SK-N-SH treated with all-trans-retinoic acid at 6 μM for 48 hours (cell line): ENCODE data around the gene DAGLA.
A peak's percentile ranks its signal among the peaks of the same experiment; 100 is the strongest.

Source experiments
- ATAC-seq: fragments of 200-7000 bp; cut with Tn5 transposase; 3 replicates; pipeline ENCODE4 v1.9.1; 2020; ENCODE audit warnings: mild to moderate bottlenecking, moderate library complexity
- ARNTL ChIP-seq: fragments of 450-650 bp; formaldehyde crosslinking; IDR thresholded peaks from 2 replicates; pipeline ENCODE4 v1.5.0; 2020; ENCODE audit warnings: low read depth, mild to moderate bottlenecking, moderate library complexity, borderline replicate concordance
- BACH2 ChIP-seq: fragments of 250-450 bp; sonication (Bioruptor Pico); IDR thresholded peaks from 2 replicates; pipeline ENCODE4 v1.9.0; 2021; ENCODE audit warnings: mild to moderate bottlenecking, borderline replicate concordance
- CREB5 ChIP-seq: fragments of 250-450 bp; sonication (Bioruptor Pico); IDR thresholded peaks from 2 replicates; pipeline ENCODE4 v1.5.1; 2020; ENCODE audit warnings: low read depth, mild to moderate bottlenecking, moderate library complexity
- CSDC2 ChIP-seq: fragments of 250-450 bp; sonication (Bioruptor Pico); IDR thresholded peaks from 2 replicates; pipeline ENCODE4 v1.5.0; 2020; ENCODE audit warnings: mild to moderate bottlenecking, moderate library complexity
- CSRNP3 ChIP-seq: fragments of 250-450 bp; sonication (Bioruptor Pico); IDR thresholded peaks from 2 replicates; pipeline ENCODE4 v1.5.1; 2021; ENCODE audit warnings: mild to moderate bottlenecking, moderate library complexity
- GLIS3 ChIP-seq: fragments of 250-450 bp; sonication (Bioruptor Pico); IDR thresholded peaks from 2 replicates; pipeline ENCODE4 v1.5.0; 2020; ENCODE audit warnings: mild to moderate bottlenecking, moderate library complexity
- ISL1 ChIP-seq: fragments of 250-450 bp; sonication (Bioruptor Pico); IDR thresholded peaks from 2 replicates; pipeline ENCODE4 v2.1.2; 2022; ENCODE audit warnings: mild to moderate bottlenecking, moderate library complexity
- OSR1 ChIP-seq: fragments of 250-450 bp; sonication (Bioruptor Pico); IDR thresholded peaks from 2 replicates; pipeline ENCODE4 v1.8.0; 2022; ENCODE audit warnings: moderate library complexity, mild to moderate bottlenecking, inconsistent platforms
- PATZ1 ChIP-seq: fragments of 250-450 bp; sonication (Bioruptor Pico); IDR thresholded peaks from 2 replicates; pipeline ENCODE4 v1.8.0; 2020; ENCODE audit warnings: mild to moderate bottlenecking, moderate library complexity, borderline replicate concordance
- POU6F1 ChIP-seq: fragments of 250-450 bp; sonication (Bioruptor Pico); IDR thresholded peaks from 2 replicates; pipeline ENCODE4 v1.8.0; 2021; ENCODE audit warnings: low read depth, mild to moderate bottlenecking, moderate library complexity, borderline replicate concordance
- PPARA ChIP-seq: fragments of 250-450 bp; sonication (Bioruptor Pico); IDR thresholded peaks from 2 replicates; pipeline ENCODE4 v1.5.0; 2020; ENCODE audit warnings: mild to moderate bottlenecking, borderline replicate concordance
- RARB ChIP-seq: fragments of 250-450 bp; sonication (Bioruptor Pico); IDR thresholded peaks from 2 replicates; pipeline ENCODE4 v1.8.0; 2021; ENCODE audit warnings: mild to moderate bottlenecking, moderate library complexity
- SNAI2 ChIP-seq: fragments of 250-450 bp; sonication (Bioruptor Pico); IDR thresholded peaks from 2 replicates; pipeline ENCODE4 v1.5.0; 2020; ENCODE audit warnings: mild to moderate bottlenecking, moderate library complexity
- TOX ChIP-seq: fragments of 250-450 bp; sonication (Bioruptor Pico); IDR thresholded peaks from 2 replicates; pipeline ENCODE4 v1.8.0; 2021; ENCODE audit warnings: mild to moderate bottlenecking, moderate library complexity, borderline replicate concordance
- TSHZ2 ChIP-seq: fragments of 250-450 bp; sonication (Bioruptor Pico); IDR thresholded peaks from 2 replicates; pipeline ENCODE4 v1.5.0; 2020; ENCODE audit warnings: mild to moderate bottlenecking, moderate library complexity
- ZC3H10 ChIP-seq: fragments of 250-450 bp; sonication (Bioruptor Pico); IDR thresholded peaks from 2 replicates; pipeline ENCODE4 v1.5.1; 2021; ENCODE audit warnings: mild to moderate bottlenecking, moderate library complexity
- ZFP3 ChIP-seq: fragments of 250-450 bp; sonication (Bioruptor Pico); IDR thresholded peaks from 2 replicates; pipeline ENCODE4 v1.5.0; 2020; ENCODE audit warnings: mild to moderate bottlenecking, moderate library complexity
- ZFP30 ChIP-seq: fragments of 450-650 bp; formaldehyde crosslinking; IDR thresholded peaks from 2 replicates; pipeline ENCODE4 v1.5.0; 2022; ENCODE audit warnings: mild to moderate bottlenecking, moderate library complexity
- ZNF565 ChIP-seq: fragments of 450-650 bp; formaldehyde crosslinking; conservative IDR thresholded peaks from 2 replicates; pipeline ENCODE4 v1.5.0; 2020; ENCODE audit warnings: low read depth, mild to moderate bottlenecking, moderate library complexity
- ZNF70 ChIP-seq: fragments of 450-650 bp; formaldehyde crosslinking; IDR thresholded peaks from 2 replicates; pipeline ENCODE4 v1.5.0; 2020; ENCODE audit warnings: mild to moderate bottlenecking, moderate library complexity

DAGLA gene

GRCh38 chr11:61698173-61698948 is 18.2 kb downstream of the DAGLA start:
- TF ChIP-seq CSDC2 (CRISPR knock-in tag): no peak
- TF ChIP-seq PATZ1 (CRISPR knock-in tag): no peak
- no peak for TF ChIP-seq SNAI2 (CRISPR knock-in tag)
- TF ChIP-seq CREB5 (CRISPR knock-in tag): no peak
- TF ChIP-seq TSHZ2 (CRISPR knock-in tag): no peak
- TF ChIP-seq TOX (CRISPR knock-in tag): no peak
- TF ChIP-seq ZC3H10 (CRISPR knock-in tag): no peak
- TF ChIP-seq ARNTL (CRISPR knock-in tag): no peak
- no peak for TF ChIP-seq CSRNP3 (CRISPR knock-in tag)
- no peak for TF ChIP-seq POU6F1 (CRISPR knock-in tag)
- no peak for TF ChIP-seq ZNF70 (CRISPR knock-in tag)
- TF ChIP-seq ZNF565: no peak
- no peak for TF ChIP-seq OSR1 (CRISPR knock-in tag)
- no peak for ATAC-seq

GRCh38 chr11:61699737-61700160 is 19.6 kb downstream of the DAGLA start:
- TF ChIP-seq PPARA (CRISPR knock-in tag) (no peak), ZFP30 (no peak), RARB (CRISPR knock-in tag) (no peak), CREB5 (CRISPR knock-in tag) (no peak), CSRNP3 (CRISPR knock-in tag) (no peak), ZFP3 (CRISPR knock-in tag) (no peak), POU6F1 (CRISPR knock-in tag) (no peak), OSR1 (CRISPR knock-in tag) (no peak), GLIS3 (CRISPR knock-in tag) (no peak), BACH2 (CRISPR knock-in tag) (no peak), ISL1 (CRISPR knock-in tag) (no peak), TOX (CRISPR knock-in tag) (no peak), SNAI2 (CRISPR knock-in tag) (no peak), CSDC2 (CRISPR knock-in tag) (no peak), ZC3H10 (CRISPR knock-in tag) (no peak), ARNTL (CRISPR knock-in tag) (no peak), PATZ1 (CRISPR knock-in tag) (no peak)
- peak; percentile 47 for ATAC-seq
